ENCODE data around the gene SULT1C2.

SULT1C2 gene

GRCh38 chr2:108288534-108289106 is at the start of gene SULT1C2:
SULT1C2 (plus strand) TSS chr2:108288895; CDS start chr2:108293668, 4,773 bp downstream.
- Histone ChIP-seq H3K9me3 (ENCODE audit: control insufficient read depth, insufficient read depth, low read depth, low read length) (0 out of 2 replicates have a peak, but pooled peaks cover 1% of the 10 kb centered on the region), H3K4me3 (ENCODE audit: low read depth, low read length) (peak within 1 kb of the TSS; percentile 15), H3K4me1 (ENCODE audit: control insufficient read depth, insufficient read depth, low read length) (peaks cover 13% of the 10 kb centered on the region), H3K9ac (ENCODE audit: low read length) (no peak within 1 kb of the TSS), H3K27me3 (ENCODE audit: control insufficient read depth, insufficient read depth, low read length) (no peaks in the 10 kb centered on the region), H3K36me3 (ENCODE audit: control insufficient read depth, insufficient read depth, low read length) (no peaks in the 10 kb centered on the region), H3K27ac (ENCODE audit: low read depth, low read length) (no peak within 1 kb of the TSS)

GRCh38 chr2:108239786-108240185 is 48.9 kb upstream of the SULT1C2 start, which contains the start of gene SULT1C3:
SULT1C3 (plus strand) TSS chr2:108239968; CDS start chr2:108247195, 7,227 bp downstream.
- Histone ChIP-seq H3K9ac (ENCODE audit: low read length) (no peak within 1 kb of the TSS), H3K4me1 (ENCODE audit: control insufficient read depth, insufficient read depth, low read length) (no peaks in the 10 kb centered on the region), H3K4me3 (ENCODE audit: low read depth, low read length) (no peak within 1 kb of the TSS), H3K36me3 (ENCODE audit: control insufficient read depth, insufficient read depth, low read length) (no peaks in the 10 kb centered on the region), H3K27me3 (ENCODE audit: control insufficient read depth, insufficient read depth, low read length) (no peaks in the 10 kb centered on the region), H3K27ac (ENCODE audit: low read depth, low read length) (no peak within 1 kb of the TSS), H3K9me3 (ENCODE audit: control insufficient read depth, insufficient read depth, low read depth, low read length) (peaks cover 41% of the 10 kb centered on the region)

GRCh38 chr2:108240966-108241365 is 47.7 kb upstream of the SULT1C2 start:
- H3K9ac ChIP-seq (ENCODE audit: low read length): no peak overlapping the region
- H3K9me3 ChIP-seq (ENCODE audit: control insufficient read depth, insufficient read depth, low read depth, low read length): peaks cover 42% of the 10 kb centered on the region

GRCh38 chr2:108243566-108243965 is 45.1 kb upstream of the SULT1C2 start:
- no peaks in the 10 kb centered on the region for H3K27me3 ChIP-seq (ENCODE audit: control insufficient read depth, insufficient read depth, low read length)
- no peaks in the 10 kb centered on the region for H3K36me3 ChIP-seq (ENCODE audit: control insufficient read depth, insufficient read depth, low read length)
- no peak overlapping the region for H3K4me3 ChIP-seq (ENCODE audit: low read depth, low read length)
- peaks cover 31% of the 10 kb centered on the region for H3K9me3 ChIP-seq (ENCODE audit: control insufficient read depth, insufficient read depth, low read depth, low read length)
- H3K27ac ChIP-seq (ENCODE audit: low read depth, low read length): no peak overlapping the region
- H3K9ac ChIP-seq (ENCODE audit: low read length): no peak overlapping the region
- H3K4me1 ChIP-seq (ENCODE audit: control insufficient read depth, insufficient read depth, low read length): no peaks in the 10 kb centered on the region

More at GRCh38 chr2:108240966-108241365, 47.7 kb upstream of the SULT1C2 start:
- Histone ChIP-seq H3K27me3 (ENCODE audit: control insufficient read depth, insufficient read depth, low read length) (no peaks in the 10 kb centered on the region), H3K4me1 (ENCODE audit: control insufficient read depth, insufficient read depth, low read length) (no peaks in the 10 kb centered on the region), H3K4me3 (ENCODE audit: low read depth, low read length) (no peak overlapping the region), H3K27ac (ENCODE audit: low read depth, low read length) (no peak overlapping the region), H3K36me3 (ENCODE audit: control insufficient read depth, insufficient read depth, low read length) (no peaks in the 10 kb centered on the region)

- Histone ChIP-seq H3K4me1 (ENCODE audit: control insufficient read depth, insufficient read depth, low read length) (no peaks in the 10 kb centered on the region), H3K27me3 (ENCODE audit: control insufficient read depth, insufficient read depth, low read length) (no peaks in the 10 kb centered on the region), H3K9me3 (ENCODE audit: control insufficient read depth, insufficient read depth, low read depth, low read length) (peaks cover 28% of the 10 kb centered on the region), H3K27ac (ENCODE audit: low read depth, low read length) (no peak overlapping the region), H3K36me3 (ENCODE audit: control insufficient read depth, insufficient read depth, low read length) (no peaks in the 10 kb centered on the region), H3K9ac (ENCODE audit: low read length) (no peak overlapping the region), H3K4me3 (ENCODE audit: low read depth, low read length) (no peak overlapping the region)
These were observed 43.9 kb upstream of the SULT1C2 start for GRCh38 chr2:108244667-108245414.

GRCh38 chr2:108253106-108253505 is 35.6 kb upstream of the SULT1C2 start:
- Histone ChIP-seq H3K4me1 (ENCODE audit: control insufficient read depth, insufficient read depth, low read length) (no peaks in the 10 kb centered on the region), H3K27me3 (ENCODE audit: control insufficient read depth, insufficient read depth, low read length) (no peaks in the 10 kb centered on the region), H3K36me3 (ENCODE audit: control insufficient read depth, insufficient read depth, low read length) (no peaks in the 10 kb centered on the region), H3K9ac (ENCODE audit: low read length) (no peak overlapping the region), H3K9me3 (ENCODE audit: control insufficient read depth, insufficient read depth, low read depth, low read length) (no peaks in the 10 kb centered on the region), H3K27ac (ENCODE audit: low read depth, low read length) (no peak overlapping the region), H3K4me3 (ENCODE audit: low read depth, low read length) (no peak overlapping the region)

GRCh38 chr2:108257757-108258331 is 30.9 kb upstream of the SULT1C2 start:
- H3K4me3 ChIP-seq (ENCODE audit: low read depth, low read length): no peak overlapping the region
- H3K27me3 ChIP-seq (ENCODE audit: control insufficient read depth, insufficient read depth, low read length): no peaks in the 10 kb centered on the region
- no peak overlapping the region for H3K9ac ChIP-seq (ENCODE audit: low read length)
- no peak overlapping the region for H3K27ac ChIP-seq (ENCODE audit: low read depth, low read length)
- no peaks in the 10 kb centered on the region for H3K36me3 ChIP-seq (ENCODE audit: control insufficient read depth, insufficient read depth, low read length)
- no peaks in the 10 kb centered on the region for H3K4me1 ChIP-seq (ENCODE audit: control insufficient read depth, insufficient read depth, low read length)
- peaks cover 4% of the 10 kb centered on the region; the same call in 1 of the 2 replicates for H3K9me3 ChIP-seq (ENCODE audit: control insufficient read depth, insufficient read depth, low read depth, low read length)

GRCh38 chr2:108260773-108261172 is 27.9 kb upstream of the SULT1C2 start:
- Histone ChIP-seq H3K27ac (ENCODE audit: low read depth, low read length) (no peak overlapping the region), H3K4me3 (ENCODE audit: low read depth, low read length) (no peak overlapping the region), H3K27me3 (ENCODE audit: control insufficient read depth, insufficient read depth, low read length) (no peaks in the 10 kb centered on the region), H3K9me3 (ENCODE audit: control insufficient read depth, insufficient read depth, low read depth, low read length) (peaks cover 4% of the 10 kb centered on the region; the same call in 1 of the 2 replicates), H3K36me3 (ENCODE audit: control insufficient read depth, insufficient read depth, low read length) (no peaks in the 10 kb centered on the region), H3K4me1 (ENCODE audit: control insufficient read depth, insufficient read depth, low read length) (no peaks in the 10 kb centered on the region), H3K9ac (ENCODE audit: low read length) (no peak overlapping the region)

- Histone ChIP-seq H3K36me3 (ENCODE audit: control insufficient read depth, insufficient read depth, low read length) (no peaks in the 10 kb centered on the region), H3K27ac (ENCODE audit: low read depth, low read length) (no peak overlapping the region), H3K4me1 (ENCODE audit: control insufficient read depth, insufficient read depth, low read length) (no peaks in the 10 kb centered on the region), H3K4me3 (ENCODE audit: low read depth, low read length) (no peak overlapping the region), H3K9ac (ENCODE audit: low read length) (no peak overlapping the region), H3K9me3 (ENCODE audit: control insufficient read depth, insufficient read depth, low read depth, low read length) (peaks cover 4% of the 10 kb centered on the region; the same call in 1 of the 2 replicates), H3K27me3 (ENCODE audit: control insufficient read depth, insufficient read depth, low read length) (no peaks in the 10 kb centered on the region)
These were observed 26.7 kb upstream of the SULT1C2 start for GRCh38 chr2:108262036-108262435.

- no peaks in the 10 kb centered on the region for H3K4me1 ChIP-seq (ENCODE audit: control insufficient read depth, insufficient read depth, low read length)
- H3K36me3 ChIP-seq (ENCODE audit: control insufficient read depth, insufficient read depth, low read length): no peaks in the 10 kb centered on the region
- no peak overlapping the region for H3K9ac ChIP-seq (ENCODE audit: low read length)
- H3K27me3 ChIP-seq (ENCODE audit: control insufficient read depth, insufficient read depth, low read length): no peaks in the 10 kb centered on the region
- H3K4me3 ChIP-seq (ENCODE audit: low read depth, low read length): no peak overlapping the region
- peaks cover 4% of the 10 kb centered on the region; the same call in 1 of the 2 replicates for H3K9me3 ChIP-seq (ENCODE audit: control insufficient read depth, insufficient read depth, low read depth, low read length)
- H3K27ac ChIP-seq (ENCODE audit: low read depth, low read length): no peak overlapping the region
These were observed 25.3 kb upstream of the SULT1C2 start for GRCh38 chr2:108263401-108263800.

- H3K36me3 ChIP-seq (ENCODE audit: control insufficient read depth, insufficient read depth, low read length): no peaks in the 10 kb centered on the region
- no peak overlapping the region for H3K9ac ChIP-seq (ENCODE audit: low read length)
- no peak overlapping the region for H3K4me3 ChIP-seq (ENCODE audit: low read depth, low read length)
- no peak overlapping the region for H3K27ac ChIP-seq (ENCODE audit: low read depth, low read length)
- H3K9me3 ChIP-seq (ENCODE audit: control insufficient read depth, insufficient read depth, low read depth, low read length): peaks cover 4% of the 10 kb centered on the region; the same call in 1 of the 2 replicates
- H3K27me3 ChIP-seq (ENCODE audit: control insufficient read depth, insufficient read depth, low read length): no peaks in the 10 kb centered on the region
- no peaks in the 10 kb centered on the region for H3K4me1 ChIP-seq (ENCODE audit: control insufficient read depth, insufficient read depth, low read length)
These were observed 22.5 kb upstream of the SULT1C2 start for GRCh38 chr2:108266218-108266617.

All from HUES6 (cell line).